HAP-1 (cell line): ENCODE data around the gene IRF1.
A peak's percentile ranks its signal among the peaks of the same experiment; 100 is the strongest.
"Not testable (repeated sequence)": the region's sequence is repeated elsewhere in the genome, so short reads cannot be mapped to it uniquely, and the experiment has no call there.

ENCODE experiments used
- DNase-seq, 2 experiments: peaks; one replicate each; pipeline ENCODE4 v3.0.0-alpha.2; 2016 to 2020; ENCODE audit warnings: low spot score in 2 of 2
- H3K27me3 ChIP-seq: fragments of 250-450 bp; sonication (Bioruptor Pico); 2 replicates; pipeline ENCODE4 v1.5.1; 2020; ENCODE audit warnings: low read depth, mild to moderate bottlenecking, moderate library complexity
- H3K36me3 ChIP-seq: fragments of 250-450 bp; sonication (Bioruptor Pico); replicated peaks from 2 replicates; pipeline ENCODE4 v1.5.1; 2020; ENCODE audit warnings: mild to moderate bottlenecking
- H3K4me1 ChIP-seq: fragments of 250-450 bp; sonication (Bioruptor Pico); 2 replicates; pipeline ENCODE4 v1.5.1; 2020; ENCODE audit warnings: mild to moderate bottlenecking
- H3K4me3 ChIP-seq: fragments of 250-450 bp; sonication (Bioruptor Pico); 2 replicates; pipeline ENCODE4 v1.5.1; 2020; ENCODE audit warnings: mild to moderate bottlenecking, moderate library complexity
- H3K9me3 ChIP-seq: fragments of 250-450 bp; sonication (Bioruptor Pico); 2 replicates; pipeline ENCODE4 v1.5.1; 2020; ENCODE audit warnings: mild to moderate bottlenecking, moderate library complexity
- in situ Hi-C: fragments of 300-500 bp; cut with MboI; formaldehyde crosslinking; loops from 3 replicates; pipeline ENCODE4 v1.14.3; 2020; ENCODE audit warnings: low sequenced_read_pairs, inconsistent platforms, mixed read lengths

The IRF1 gene

GRCh38 chr5:132490484-132491367 lies at the start of gene IRF1:
IRF1 (minus strand) TSS chr5:132490773; CDS start chr5:132489478, 1,295 bp downstream.
- H3K27me3 ChIP-seq: no peaks in the 10 kb centered on the region
- peak within 1 kb of the TSS; percentile 88 for H3K4me3 ChIP-seq
- in situ Hi-C loops: no loop called here
- peaks cover 12% of the 10 kb centered on the region for H3K4me1 ChIP-seq
- peaks cover 8% of the 10 kb centered on the region for H3K36me3 ChIP-seq
- no peaks in the 10 kb centered on the region for H3K9me3 ChIP-seq
- DNase-seq: peak; percentile 90 to 95

- Histone ChIP-seq H3K4me3 (no peak overlapping the region), H3K36me3 (no peaks in the 10 kb centered on the region), H3K9me3 (no peaks in the 10 kb centered on the region), H3K4me1 (no peaks in the 10 kb centered on the region), H3K27me3 (peaks cover 13% of the 10 kb centered on the region)
- in situ Hi-C loops: no loop called here
- DNase-seq: no peak
Measured at GRCh38 chr5:132540149-132540548, 49.6 kb upstream of the IRF1 start.

GRCh38 chr5:132539716-132540115 lies 49.1 kb upstream of the IRF1 start:
- H3K4me3 ChIP-seq: no peak overlapping the region
- in situ Hi-C loops: no loop called here

GRCh38 chr5:132530946-132531345 lies 40.4 kb upstream of the IRF1 start:
- no peak for DNase-seq
- Histone ChIP-seq H3K4me3 (no peak overlapping the region), H3K4me1 (no peaks in the 10 kb centered on the region), H3K9me3 (no peaks in the 10 kb centered on the region), H3K36me3 (no peaks in the 10 kb centered on the region), H3K27me3 (peaks cover 28% of the 10 kb centered on the region)
- in situ Hi-C loops: no loop called here

More at GRCh38 chr5:132539716-132540115, 49.1 kb upstream of the IRF1 start:
- no peaks in the 10 kb centered on the region for H3K36me3 ChIP-seq
- no peaks in the 10 kb centered on the region for H3K4me1 ChIP-seq
- H3K9me3 ChIP-seq: no peaks in the 10 kb centered on the region
- peaks cover 17% of the 10 kb centered on the region for H3K27me3 ChIP-seq
- DNase-seq: no peak

GRCh38 chr5:132528866-132529634 lies 38.5 kb upstream of the IRF1 start:
- peaks cover 17% of the 10 kb centered on the region for H3K27me3 ChIP-seq
- DNase-seq: no peak

GRCh38 chr5:132528021-132528420 lies 37.4 kb upstream of the IRF1 start:
- Histone ChIP-seq H3K4me1 (no peaks in the 10 kb centered on the region), H3K9me3 (no peaks in the 10 kb centered on the region), H3K27me3 (peaks cover 13% of the 10 kb centered on the region), H3K4me3 (no peak overlapping the region), H3K36me3 (no peaks in the 10 kb centered on the region)
- no peak for DNase-seq
- in situ Hi-C loops: no loop called here

More at GRCh38 chr5:132528866-132529634, 38.5 kb upstream of the IRF1 start:
- Histone ChIP-seq H3K9me3 (no peaks in the 10 kb centered on the region), H3K36me3 (no peaks in the 10 kb centered on the region), H3K4me3 (no peak overlapping the region), H3K4me1 (no peaks in the 10 kb centered on the region)
- in situ Hi-C loops: no loop called here

- H3K36me3 ChIP-seq: no peaks in the 10 kb centered on the region
- no peak overlapping the region; the same call in 1 of the 2 replicates for H3K4me3 ChIP-seq
- peaks cover 8% of the 10 kb centered on the region for H3K27me3 ChIP-seq
- no peaks in the 10 kb centered on the region for H3K4me1 ChIP-seq
- in situ Hi-C loops: no loop called here
- H3K9me3 ChIP-seq: 0 out of 2 replicates have a peak, but pooled peaks cover 2% of the 10 kb centered on the region
- DNase-seq: no peak
Measured at GRCh38 chr5:132526974-132527564, 36.5 kb upstream of the IRF1 start.

GRCh38 chr5:132526290-132526973 lies 35.9 kb upstream of the IRF1 start:
- peak; percentile 54 to 64 for DNase-seq
- Histone ChIP-seq H3K9me3 (0 out of 2 replicates have a peak, but pooled peaks cover 2% of the 10 kb centered on the region), H3K27me3 (peaks cover 6% of the 10 kb centered on the region), H3K36me3 (no peaks in the 10 kb centered on the region), H3K4me3 (peak overlapping the region; percentile 4; the same call in 1 of the 2 replicates), H3K4me1 (no peaks in the 10 kb centered on the region)
- in situ Hi-C loops: no loop called here

GRCh38 chr5:132525299-132525724 lies 34.7 kb upstream of the IRF1 start:
- Histone ChIP-seq H3K9me3 (0 out of 2 replicates have a peak, but pooled peaks cover 2% of the 10 kb centered on the region), H3K4me1 (no peaks in the 10 kb centered on the region), H3K36me3 (no peaks in the 10 kb centered on the region), H3K4me3 (no peak overlapping the region), H3K27me3 (no peaks in the 10 kb centered on the region)
- in situ Hi-C loops: no loop called here
- DNase-seq: no peak

- not testable (repeated sequence) for H3K9me3 ChIP-seq
Measured at GRCh38 chr5:132524877-132525276, 34.3 kb upstream of the IRF1 start.

GRCh38 chr5:132522067-132522466 lies 31.5 kb upstream of the IRF1 start:
- H3K9me3 ChIP-seq, H3K4me3 ChIP-seq, DNase-seq, in situ Hi-C loops, H3K27me3 ChIP-seq, H3K36me3 ChIP-seq, H3K4me1 ChIP-seq: not testable (repeated sequence)

More at GRCh38 chr5:132524877-132525276, 34.3 kb upstream of the IRF1 start:
- H3K4me1 ChIP-seq, DNase-seq, H3K36me3 ChIP-seq, H3K4me3 ChIP-seq, H3K27me3 ChIP-seq, in situ Hi-C loops: not testable (repeated sequence)

GRCh38 chr5:132513618-132514336 lies 23.2 kb upstream of the IRF1 start:
- H3K27me3 ChIP-seq, DNase-seq, in situ Hi-C loops, H3K36me3 ChIP-seq, H3K4me3 ChIP-seq, H3K9me3 ChIP-seq, H3K4me1 ChIP-seq: not testable (repeated sequence)
